Measurements from ENCODE around the gene KCNA1.

Gene KCNA1

GRCh38 chr12:4915752-4916151 lies 6.0 kb downstream of the KCNA1 start:
- DNase-seq (ENCODE audit: low read depth) = no peak
- H3K4me3 ChIP-seq (ENCODE audit: control insufficient read depth, low read depth, low read length) = no peak overlapping the region
- no peak for TF ChIP-seq CTCF (IDR thresholded peaks at IDR 0.05; ENCODE audit: control insufficient read depth, insufficient read depth, low read depth, low read length, missing control alignments)

GRCh38 chr12:4918950-4919660 lies 9.4 kb downstream of the KCNA1 start:
- DNase-seq (ENCODE audit: low read depth) = no peak
- no peak overlapping the region for H3K4me3 ChIP-seq (ENCODE audit: control insufficient read depth, low read depth, low read length)
- no peak for TF ChIP-seq CTCF (IDR thresholded peaks at IDR 0.05; ENCODE audit: control insufficient read depth, insufficient read depth, low read depth, low read length, missing control alignments)

- DNase-seq (ENCODE audit: low read depth) = no peak
- H3K4me3 ChIP-seq (ENCODE audit: control insufficient read depth, low read depth, low read length) = no peak overlapping the region
- no peak for TF ChIP-seq CTCF (IDR thresholded peaks at IDR 0.05; ENCODE audit: control insufficient read depth, insufficient read depth, low read depth, low read length, missing control alignments)
These were observed 22.9 kb downstream of the KCNA1 start for GRCh38 chr12:4932576-4932975.

- DNase-seq (ENCODE audit: low read depth) = no peak
- no peak overlapping the region for H3K4me3 ChIP-seq (ENCODE audit: control insufficient read depth, low read depth, low read length)
- no peak for TF ChIP-seq CTCF (IDR thresholded peaks at IDR 0.05; ENCODE audit: control insufficient read depth, insufficient read depth, low read depth, low read length, missing control alignments)
These were observed 23.7 kb downstream of the KCNA1 start for GRCh38 chr12:4933411-4933810.

- TF ChIP-seq CTCF (IDR thresholded peaks at IDR 0.05; ENCODE audit: control insufficient read depth, insufficient read depth, low read depth, low read length, missing control alignments) = no peak
- H3K4me3 ChIP-seq (ENCODE audit: control insufficient read depth, low read depth, low read length) = no peak overlapping the region
- DNase-seq (ENCODE audit: low read depth) = no peak
These were observed 24.8 kb downstream of the KCNA1 start for GRCh38 chr12:4934407-4935035.

- no peak for DNase-seq (ENCODE audit: low read depth)
- no peak overlapping the region for H3K4me3 ChIP-seq (ENCODE audit: control insufficient read depth, low read depth, low read length)
- TF ChIP-seq CTCF (IDR thresholded peaks at IDR 0.05; ENCODE audit: control insufficient read depth, insufficient read depth, low read depth, low read length, missing control alignments) = no peak
These were observed 29.2 kb downstream of the KCNA1 start for GRCh38 chr12:4938900-4939299.

All from AG09309 (cell line).